HCEC 1CT (cell line): Measurements from ENCODE around the gene TNNC1.

Source experiments
- DNase-seq: peaks from one replicate; pipeline ENCODE4 v3.0.0-alpha.2; 2017

TNNC1 gene

GRCh38 chr3:52428151-52429005, 25.5 kb downstream of the TNNC1 start:
- peak; percentile 73 for DNase-seq

DNA sequence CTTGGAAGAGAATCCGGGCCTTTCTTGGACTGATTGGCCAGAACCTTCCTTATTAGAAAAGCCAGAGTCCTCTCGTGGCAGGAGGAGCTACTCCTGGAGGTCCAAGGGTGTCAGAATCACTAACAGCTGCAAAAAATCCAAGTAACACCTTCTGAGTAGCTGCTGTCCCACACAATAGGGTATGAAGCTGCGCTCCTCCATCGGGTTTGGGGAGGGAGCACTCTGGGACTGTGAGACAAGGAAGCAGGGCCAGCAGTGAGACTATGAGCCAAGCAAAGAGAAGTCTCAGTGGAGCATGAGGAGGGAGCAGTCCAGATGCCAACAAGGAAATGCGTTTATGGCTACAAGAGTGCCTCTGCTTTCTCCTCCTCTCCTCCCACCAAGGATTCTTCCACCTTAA, 30.7 kb downstream of the TNNC1 start:
- DNase-seq: no peak

- no peak for DNase-seq
Measured at GRCh38 chr3:52422669-52423068, 31.2 kb downstream of the TNNC1 start.

- no peak for DNase-seq
Measured at GRCh38 chr3:52420388-52420787, 33.5 kb downstream of the TNNC1 start.

DNA sequence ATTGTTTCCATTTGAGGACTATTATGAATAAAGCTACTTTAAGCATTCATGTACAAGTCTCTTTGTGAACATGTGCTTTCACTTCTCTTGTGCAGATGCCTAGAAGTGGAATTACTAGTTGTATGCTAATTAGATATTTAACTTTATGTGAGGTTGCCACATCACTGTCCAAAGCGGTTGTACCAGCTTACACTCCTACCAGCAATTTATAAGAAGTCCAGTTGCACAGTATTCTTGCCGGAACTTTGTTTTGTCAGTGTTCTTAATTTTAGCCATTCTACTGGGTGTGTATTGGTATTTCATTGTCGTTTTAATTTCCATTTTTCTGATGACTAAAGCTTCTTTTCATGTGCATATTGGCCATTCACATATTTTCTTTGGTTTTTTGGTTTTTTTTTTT, 38.0 kb downstream of the TNNC1 start:
- DNase-seq: no peak

DNA sequence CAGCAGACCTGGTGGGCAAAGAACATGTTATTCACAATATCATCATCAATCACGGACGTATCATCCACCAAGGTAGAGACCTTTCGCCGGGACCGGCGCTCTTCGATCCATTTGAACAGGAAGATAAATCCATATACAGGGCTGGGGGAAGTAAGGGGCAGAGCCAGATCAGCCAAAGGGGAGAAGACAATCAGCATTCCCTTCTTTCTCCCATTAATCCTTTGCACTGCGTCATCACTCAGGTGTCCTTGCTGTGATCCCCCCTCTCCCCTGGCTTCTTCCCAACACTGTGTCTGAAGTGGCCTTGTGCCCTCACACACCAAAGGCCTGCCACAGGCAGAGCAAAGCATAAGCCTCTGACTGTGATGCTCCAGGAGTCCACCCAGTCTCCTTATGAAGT, 45.4 kb downstream of the TNNC1 start:
- DNase-seq: no peak

DNA sequence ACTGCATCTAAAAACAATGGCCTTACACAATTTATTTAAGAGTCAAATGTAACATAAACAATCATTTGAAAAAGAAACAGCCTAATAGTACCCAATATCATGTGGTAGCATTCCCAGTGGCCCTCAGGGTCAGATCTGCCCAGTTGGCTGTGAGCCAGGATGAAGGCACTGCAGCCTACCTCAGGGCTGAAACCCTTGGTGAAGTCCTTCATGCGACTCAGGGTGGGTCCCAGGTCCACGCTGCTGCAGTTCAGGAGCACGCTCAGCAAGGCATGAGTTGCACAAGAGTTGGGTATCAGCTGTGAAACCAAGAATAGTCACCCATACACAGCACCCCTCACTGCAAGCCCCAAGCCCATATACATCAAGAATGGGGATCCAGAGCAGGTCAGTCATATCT, 46.1 kb downstream of the TNNC1 start:
- DNase-seq: no peak

- DNase-seq: no peak
Measured at GRCh38 chr3:52406791-52407510, 46.9 kb downstream of the TNNC1 start.

DNA sequence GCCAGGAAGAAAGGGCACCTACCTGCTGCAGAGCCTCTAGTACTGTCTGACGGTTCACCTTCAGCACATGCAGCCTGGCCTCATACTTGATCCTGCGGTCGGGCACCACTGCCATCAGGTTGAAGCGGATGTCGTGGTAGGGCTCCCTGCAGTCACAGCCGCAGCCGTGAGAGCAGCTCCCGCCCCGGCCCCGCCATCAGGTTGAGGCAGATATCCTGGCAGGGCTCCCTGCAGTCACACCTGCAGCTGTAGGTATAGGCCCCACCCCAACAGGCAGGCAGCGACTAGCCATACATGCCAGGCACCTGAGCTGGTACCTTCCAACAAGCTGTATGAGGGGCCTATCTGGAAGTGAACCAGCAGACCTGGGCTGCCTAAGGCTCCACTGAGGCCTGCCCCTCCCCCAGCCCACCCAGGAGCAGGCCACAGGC, 47.6 kb downstream of the TNNC1 start:
- DNase-seq: no peak

DNA sequence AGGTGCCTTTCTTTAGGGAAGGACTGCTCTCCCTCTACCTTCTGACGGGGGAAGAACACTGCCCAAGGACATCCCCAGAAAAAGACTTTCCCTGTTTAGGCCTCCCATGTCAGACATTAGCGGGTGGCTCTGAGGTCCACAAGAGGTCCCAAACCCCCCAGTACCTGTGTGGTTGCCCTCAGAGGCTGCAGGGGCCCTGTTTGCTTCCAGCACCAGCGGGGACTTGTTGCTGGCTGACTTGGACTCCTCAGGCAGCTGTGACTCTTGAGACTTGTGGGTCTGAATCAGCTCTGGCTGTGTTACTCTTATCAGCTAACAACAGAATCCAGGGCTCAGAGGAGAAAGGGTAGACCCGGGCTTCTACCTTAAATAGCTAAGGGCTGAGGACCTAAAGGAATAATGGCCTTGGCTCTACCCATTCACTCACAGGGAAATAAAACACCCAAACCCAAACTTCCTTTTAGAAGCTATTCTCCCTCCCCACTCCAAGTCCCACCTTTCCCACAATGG, 48.2 kb downstream of the TNNC1 start:
- DNase-seq: no peak

- no peak for DNase-seq
Measured at GRCh38 chr3:52405066-52405465, 48.8 kb downstream of the TNNC1 start.

GRCh38 chr3:52404391-52404790, 49.5 kb downstream of the TNNC1 start:
- DNase-seq: no peak

- DNase-seq: no peak
Measured at GRCh38 chr3:52403955-52404354, 49.9 kb downstream of the TNNC1 start.

GRCh38 chr3:52403271-52403841, 50.5 kb downstream of the TNNC1 start:
- no peak for DNase-seq

DNA sequence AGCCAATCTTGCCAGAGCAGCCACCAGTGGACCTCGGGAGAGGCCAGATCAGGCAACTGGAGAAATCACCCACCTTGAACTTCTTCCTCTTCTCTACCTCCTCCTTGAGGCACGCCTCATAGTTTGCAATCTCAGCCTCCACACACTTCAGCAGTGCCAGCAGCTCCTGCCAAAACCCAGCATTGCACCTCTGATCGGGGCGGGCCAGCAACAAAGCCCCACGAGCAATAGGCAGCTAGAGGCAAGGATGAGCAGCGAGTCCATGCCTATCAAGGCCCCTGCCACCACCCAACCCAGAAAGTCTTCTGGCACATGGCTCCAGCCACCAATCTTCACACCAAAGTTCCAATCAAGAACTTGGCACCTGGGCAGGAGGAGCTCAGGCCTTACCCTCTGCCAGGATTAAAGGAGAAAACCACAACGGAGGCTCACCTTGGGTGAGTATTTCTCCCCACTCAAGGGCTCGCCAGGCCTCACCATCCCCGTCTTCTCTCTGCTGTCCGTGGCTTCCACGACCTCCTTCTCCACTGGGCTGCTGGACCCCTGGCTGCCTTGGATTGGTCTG, 51.1 kb downstream of the TNNC1 start:
- DNase-seq: no peak

GRCh38 chr3:52402101-52402521, 51.7 kb downstream of the TNNC1 start:
- no peak for DNase-seq

GRCh38 chr3:52401551-52401950, 52.3 kb downstream of the TNNC1 start:
- DNase-seq: no peak
